Measurements from ENCODE around the gene NAPA.

GRCh38 chr19:47491358-47492136 is 23.3 kb downstream of the NAPA start:
- no peak for TF ChIP-seq GATA2 (IDR thresholded peaks at IDR 0.05; ENCODE audit: low read depth, low read length)
- TF ChIP-seq GATA3 (IDR thresholded peaks at IDR 0.05; ENCODE audit: low read depth, low read length), result no peak
